ENCODE measurements around the gene PROKR1. TPM values are rescaled to one million over a fixed set of nuclear protein-coding genes. Genes with fewer than 3 reads are reported as not detected.

Gene PROKR1
- polyA plus RNA-seq, 1 experiment: not detected

DNA sequence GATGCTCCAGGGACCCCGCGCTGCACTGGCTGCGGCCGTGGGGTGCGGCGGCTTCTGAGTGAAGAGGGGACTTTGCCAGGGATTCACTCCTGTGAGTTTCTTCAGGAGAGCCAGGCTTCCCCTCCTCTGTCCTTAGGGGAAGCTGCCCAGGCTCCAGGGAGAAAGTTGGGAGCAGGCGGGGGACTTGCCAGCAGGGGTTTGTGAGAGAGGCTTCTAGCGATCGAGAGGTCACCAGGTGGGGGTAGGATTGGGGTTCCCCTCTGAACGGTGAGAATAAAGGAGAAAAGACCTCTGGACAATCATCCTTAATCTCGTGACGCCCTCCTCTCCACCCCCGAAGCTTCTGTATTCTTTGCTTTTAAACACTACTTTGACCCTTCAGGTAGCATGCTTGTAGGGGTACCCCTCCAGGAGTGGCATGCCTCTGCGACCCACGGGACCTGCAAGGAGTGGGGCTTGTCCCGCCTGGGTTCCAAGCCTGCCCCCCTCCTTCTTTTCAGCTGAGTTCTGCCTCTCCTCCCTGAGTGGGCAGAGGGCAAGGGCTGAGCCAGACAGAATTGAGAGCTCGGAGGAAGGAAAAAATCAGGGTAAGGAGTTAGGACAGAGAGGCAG is 601 bp downstream of the PROKR1 start:
- TF ChIP-seq, protein P1, sequence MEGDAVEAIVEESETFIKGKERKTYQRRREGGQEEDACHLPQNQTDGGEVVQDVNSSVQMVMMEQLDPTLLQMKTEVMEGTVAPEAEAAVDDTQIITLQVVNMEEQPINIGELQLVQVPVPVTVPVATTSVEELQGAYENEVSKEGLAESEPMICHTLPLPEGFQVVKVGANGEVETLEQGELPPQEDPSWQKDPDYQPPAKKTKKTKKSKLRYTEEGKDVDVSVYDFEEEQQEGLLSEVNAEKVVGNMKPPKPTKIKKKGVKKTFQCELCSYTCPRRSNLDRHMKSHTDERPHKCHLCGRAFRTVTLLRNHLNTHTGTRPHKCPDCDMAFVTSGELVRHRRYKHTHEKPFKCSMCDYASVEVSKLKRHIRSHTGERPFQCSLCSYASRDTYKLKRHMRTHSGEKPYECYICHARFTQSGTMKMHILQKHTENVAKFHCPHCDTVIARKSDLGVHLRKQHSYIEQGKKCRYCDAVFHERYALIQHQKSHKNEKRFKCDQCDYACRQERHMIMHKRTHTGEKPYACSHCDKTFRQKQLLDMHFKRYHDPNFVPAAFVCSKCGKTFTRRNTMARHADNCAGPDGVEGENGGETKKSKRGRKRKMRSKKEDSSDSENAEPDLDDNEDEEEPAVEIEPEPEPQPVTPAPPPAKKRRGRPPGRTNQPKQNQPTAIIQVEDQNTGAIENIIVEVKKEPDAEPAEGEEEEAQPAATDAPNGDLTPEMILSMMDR (IDR thresholded peaks at IDR 0.05; ENCODE audit: insufficient read depth, low read depth, low read length): no peak
- ChIA-PET POLR2A (no interaction called here), CTCF (no interaction called here)
- peaks cover 33% of the 10 kb centered on the region for H3K27me3 ChIP-seq (ENCODE audit: control insufficient read depth, insufficient read depth, low read length)
- no peak for DNase-seq (ENCODE audit: low read depth)
- no peaks in the 10 kb centered on the region for H3K36me3 ChIP-seq (ENCODE audit: control insufficient read depth, insufficient read depth, low read length)
- H3K4me3 ChIP-seq (ENCODE audit: low read depth, low read length): peak overlapping the region; percentile 26; the same call in 1 of the 2 replicates

DNA sequence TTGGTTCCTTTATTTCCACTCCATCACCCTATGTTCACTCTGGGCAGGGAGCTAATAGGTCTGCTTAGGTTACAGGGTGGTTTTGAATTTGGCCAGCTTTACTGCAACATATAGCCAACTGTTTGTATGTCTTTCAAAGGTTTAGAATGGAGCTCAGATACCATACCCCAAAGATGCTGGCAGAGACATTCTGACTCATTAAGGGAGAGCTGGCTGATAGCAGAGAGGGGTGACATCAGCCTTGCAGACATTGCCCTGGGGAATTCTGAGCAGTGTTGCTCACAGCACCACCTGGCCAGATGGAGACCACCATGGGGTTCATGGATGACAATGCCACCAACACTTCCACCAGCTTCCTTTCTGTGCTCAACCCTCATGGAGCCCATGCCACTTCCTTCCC is 2.1 kb downstream of the PROKR1 start:
- TF ChIP-seq, protein P1 (IDR thresholded peaks at IDR 0.05; ENCODE audit: insufficient read depth, low read depth, low read length): no peak
- H3K36me3 ChIP-seq (ENCODE audit: control insufficient read depth, insufficient read depth, low read length): no peaks in the 10 kb centered on the region
- CTCF ChIA-PET: no interaction called here
- no peak overlapping the region for H3K4me3 ChIP-seq (ENCODE audit: low read depth, low read length)
- POLR2A ChIA-PET: no interaction called here
- no peak for DNase-seq (ENCODE audit: low read depth)
- peaks cover 33% of the 10 kb centered on the region for H3K27me3 ChIP-seq (ENCODE audit: control insufficient read depth, insufficient read depth, low read length)

DNA sequence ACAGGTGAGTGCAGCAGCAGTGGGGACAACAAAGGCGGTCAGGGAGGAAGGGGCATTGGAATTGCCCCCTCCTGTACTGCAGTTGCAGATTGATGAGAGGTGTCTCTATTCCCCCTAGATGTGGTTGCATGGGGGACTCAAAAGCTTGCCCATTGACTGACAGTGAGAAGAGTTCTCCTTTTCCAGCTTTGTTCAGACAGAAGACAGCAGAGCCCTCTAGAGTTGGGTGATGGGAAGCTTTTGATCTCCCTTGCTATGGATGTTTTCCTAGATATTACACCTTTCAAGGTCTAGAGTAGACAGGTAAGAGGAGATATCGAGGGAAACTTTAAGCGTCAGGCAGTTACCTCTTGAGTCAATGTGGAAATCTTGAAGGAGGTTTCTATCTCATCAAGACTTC is 2.9 kb downstream of the PROKR1 start:
- ChIA-PET POLR2A (no interaction called here), CTCF (no interaction called here)
- no peak for DNase-seq (ENCODE audit: low read depth)
- Histone ChIP-seq H3K36me3 (ENCODE audit: control insufficient read depth, insufficient read depth, low read length) (no peaks in the 10 kb centered on the region), H3K4me3 (ENCODE audit: low read depth, low read length) (no peak overlapping the region), H3K27me3 (ENCODE audit: control insufficient read depth, insufficient read depth, low read length) (peaks cover 33% of the 10 kb centered on the region)
- TF ChIP-seq, protein P1 (IDR thresholded peaks at IDR 0.05; ENCODE audit: insufficient read depth, low read depth, low read length): no peak

DNA sequence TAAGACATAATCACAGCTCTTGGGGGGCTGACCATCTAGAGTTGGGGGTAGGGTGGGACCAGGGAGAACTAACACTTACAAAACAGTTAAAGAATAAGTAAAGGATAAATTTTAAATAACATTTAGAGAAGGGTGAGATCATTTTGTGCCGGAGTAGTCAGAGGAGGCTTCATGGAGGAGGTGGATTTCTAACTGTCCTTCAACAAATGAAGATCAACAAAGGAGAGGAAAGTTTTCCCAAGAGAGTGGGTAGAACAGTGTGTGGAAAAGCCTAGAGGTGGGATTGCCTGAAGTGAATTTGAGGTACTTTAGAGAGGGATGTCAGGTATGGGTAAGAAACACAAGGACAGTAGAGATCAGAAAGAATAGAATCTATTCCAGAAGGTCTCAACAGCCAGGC is 7.3 kb downstream of the PROKR1 start:
- Histone ChIP-seq H3K4me3 (ENCODE audit: low read depth, low read length) (no peak overlapping the region), H3K27me3 (ENCODE audit: control insufficient read depth, insufficient read depth, low read length) (peaks cover 10% of the 10 kb centered on the region), H3K36me3 (ENCODE audit: control insufficient read depth, insufficient read depth, low read length) (no peaks in the 10 kb centered on the region)
- no peak for DNase-seq (ENCODE audit: low read depth)
- TF ChIP-seq, protein P1 (IDR thresholded peaks at IDR 0.05; ENCODE audit: insufficient read depth, low read depth, low read length): no peak
- ChIA-PET CTCF (no interaction called here), POLR2A (no interaction called here)

- peaks cover 1% of the 10 kb centered on the region for H3K27me3 ChIP-seq (ENCODE audit: control insufficient read depth, insufficient read depth, low read length)
- no peak for DNase-seq (ENCODE audit: low read depth)
- TF ChIP-seq, protein P1 (IDR thresholded peaks at IDR 0.05; ENCODE audit: insufficient read depth, low read depth, low read length): no peak
- POLR2A ChIA-PET: no interaction called here
- H3K4me3 ChIP-seq (ENCODE audit: low read depth, low read length): no peak overlapping the region
- CTCF ChIA-PET: interaction anchor here (0.6 to 1.8 kb wide), 3 partner anchors 10 to 56 kb away, joined by 3 to 5 read pairs (median 3); no protein-coding TSS in a partner anchor
- H3K36me3 ChIP-seq (ENCODE audit: control insufficient read depth, insufficient read depth, low read length): no peaks in the 10 kb centered on the region
These were observed 9.7 kb downstream of the PROKR1 start for GRCh38 chr2:68653034-68653433.

Measured in BJ (cell line).